Spleen (tissue), 7 donors: ENCODE measurements around the gene GAL3ST2.

ENCODE experiments used
- CTCF ChIP-seq, 11 experiments: fragments of 200-600 bp in 7 of 11; fragments of 450-650 bp in 4 of 11; sonication (generic) in 4 of 11; IDR thresholded peaks in 8 of 11; conservative IDR thresholded peaks in 3 of 11; 1 replicate in 7 of 11; 2 replicates in 4 of 11; pipeline versions ENCODE4 v1.4.0 to v1.8.0; 2016 to 2021; ENCODE audit warnings: antibody characterized with exemption in 11 of 11, inconsistent platforms in 4 of 11, mild to moderate bottlenecking in 1 of 11
- POLR2A ChIP-seq, 3 donors: fragments of 450-650 bp; IDR thresholded peaks; one replicate each; pipeline ENCODE4 v1.5.1; 2017; ENCODE audit warnings: antibody characterized with exemption in 3 of 3, mild to moderate bottlenecking in 1 of 3
- donor health status: DM: no; HTN: no; CAD: no; lungs with moderate emphysema.
- donor health status: DM: no; HTN: no; CAD: no.
- donor health status: DM: no; HTN: no; CAD: no.

- TF ChIP-seq CTCF (IDR thresholded peaks at IDR 0.05 in 8 of 11, conservative IDR thresholded peaks at IDR 0.05 in 3 of 11) (no peak), POLR2A (IDR thresholded peaks at IDR 0.05) (no peak)
Measured at GRCh38 chr2:241851325-241852115, 74.9 kb downstream of the GAL3ST2 start.
